K562 (cell line): ENCODE measurements around the gene DDX18. TPM values are rescaled to one million over a fixed set of nuclear protein-coding genes. Genes with fewer than 3 reads are reported as not detected.
A peak's percentile ranks its signal among the peaks of the same experiment; 100 is the strongest.

Experiments used
- GABPB1 ChIP-seq: sonication (generic); formaldehyde crosslinking; IDR thresholded peaks from 2 replicates; pipeline ENCODE4 v1.8.0; 2022; ENCODE audit warnings: mild to moderate bottlenecking, missing genetic modification reagents
- HDAC3 ChIP-seq: fragments of 450-650 bp; IDR thresholded peaks from 2 replicates; pipeline ENCODE4 v1.6.1; 2018; ENCODE audit warnings: borderline replicate concordance, mild to moderate bottlenecking, moderate library complexity; ENCODE audit not compliant: partially characterized antibody
- MBD2 ChIP-seq: sonication (generic); IDR thresholded peaks from 2 replicates; pipeline ENCODE4 v1.6.1; 2016; ENCODE audit warnings: low read depth, borderline replicate concordance
- MTA1 ChIP-seq: fragments of 450-650 bp; IDR thresholded peaks from 2 replicates; pipeline ENCODE4 v1.6.1; 2017; ENCODE audit warnings: borderline replicate concordance
- NFIC ChIP-seq: fragments of 450-650 bp; IDR thresholded peaks from 2 replicates; pipeline ENCODE4 v1.6.1; 2017; ENCODE audit warnings: mild to moderate bottlenecking, inconsistent platforms
- TARDBP ChIP-seq: fragments of 450-650 bp; IDR thresholded peaks from 2 replicates; pipeline ENCODE4 v1.6.1; 2016
- YY1 ChIP-seq, 3 experiments: IDR thresholded peaks; 2 replicates each; pipeline ENCODE4 v1.6.1; 2011; ENCODE audit warnings: low read length in 2 of 3, mild to moderate bottlenecking in 2 of 3, moderate library complexity in 2 of 3, borderline replicate concordance in 1 of 3, control low read depth in 1 of 3, low read depth in 1 of 3; ENCODE audit not compliant: insufficient read depth in 3 of 3, insufficient replicate concordance in 2 of 3, control insufficient read depth in 1 of 3, insufficient read length in 1 of 3; ENCODE audit errors: extremely low read depth in 1 of 3
- ZNF232 ChIP-seq: sonication (generic); formaldehyde crosslinking; IDR thresholded peaks from 2 replicates; pipeline ENCODE4 v1.8.0; 2022; ENCODE audit warnings: mild to moderate bottlenecking, missing genetic modification reagents
- ZNF316 ChIP-seq: fragments of 450-650 bp; IDR thresholded peaks from 2 replicates; pipeline ENCODE4 v1.6.1; 2016
- ZNF644 ChIP-seq: fragments of 200-800 bp; sonication (Bioruptor generic); IDR thresholded peaks from 2 replicates; pipeline ENCODE4 v1.6.1; 2016; ENCODE audit warnings: low read depth, missing genetic modification characterization, missing compliant biosample characterization
- polyA plus RNA-seq, 8 experiments: library from polyadenylated mRNA; depleted of rRNA in 4 of 8; stranded (reverse) in 5 of 8; unstranded in 3 of 8; fragments of >200 nt; fragmentation: Nextera tagmentation in 2 of 8; fragmentation: Illumina TruSeq in 1 of 8; extraction: Ambion mirVana in 2 of 8; extraction: Trizol in 1 of 8; gene quantifications; 2 replicates each; pipeline versions ENCODE4 v1.2.1 to v1.2.3, GENCODE V29; 2011 to 2014; ENCODE audit warnings: inconsistent platforms in 1 of 8, missing spikeins in 1 of 8
- total RNA-seq, 7 experiments: library from RNA; depleted of rRNA in 6 of 7; stranded (reverse); fragments of >200 nt in 6 of 7; fragmentation: Illumina TruSeq in 2 of 7; extraction: Trizol in 2 of 7; gene quantifications; 2 replicates each; pipeline versions ENCODE4 v1.2.1 to v1.2.3, GENCODE V29; 2011 to 2021; ENCODE audit warnings: low replicate concordance in 1 of 7
- TF ChIP-seq, protein P1 (sequence below): sonication (generic); formaldehyde crosslinking; IDR thresholded peaks from 2 replicates; pipeline ENCODE4 v1.8.0; 2022; ENCODE audit warnings: missing genetic modification reagents, mild to moderate bottlenecking, borderline replicate concordance
- TF ChIP-seq, protein P2 (sequence below): sonication (generic); formaldehyde crosslinking; IDR thresholded peaks from 2 replicates; pipeline ENCODE4 v1.8.0; 2022; ENCODE audit warnings: mild to moderate bottlenecking, missing genetic modification reagents
- TF ChIP-seq, protein P3 (sequence below): fragments of 250-450 bp; sonication (Bioruptor Pico); IDR thresholded peaks from 2 replicates; pipeline ENCODE4 v1.5.0; 2021; ENCODE audit warnings: mild to moderate bottlenecking, moderate library complexity
- TF ChIP-seq, protein P4 (sequence below), 2 experiments: fragments of 200-800 bp in 1 of 2; sonication (Bioruptor generic) in 1 of 2; sonication (generic) in 1 of 2; formaldehyde crosslinking in 1 of 2; IDR thresholded peaks in 1 of 2; conservative IDR thresholded peaks in 1 of 2; 2 replicates each; pipeline versions ENCODE4 v1.5.0 to v1.6.1; 2016 to 2020; ENCODE audit warnings: missing compliant biosample characterization in 1 of 2, missing genetic modification characterization in 1 of 2, missing genetic modification reagents in 1 of 2
- TF ChIP-seq, protein P5 (sequence below): fragments of 450-650 bp; IDR thresholded peaks from 2 replicates; pipeline ENCODE4 v1.6.1; 2016; ENCODE audit warnings: borderline replicate concordance

DDX18 gene
- total and polyA plus RNA-seq, 9 of the 15 experiments (the other 6 are each of a cell fraction or from before 2014, with no cell fraction given): 67.9 to 156 (median 116) TPM

DNA sequence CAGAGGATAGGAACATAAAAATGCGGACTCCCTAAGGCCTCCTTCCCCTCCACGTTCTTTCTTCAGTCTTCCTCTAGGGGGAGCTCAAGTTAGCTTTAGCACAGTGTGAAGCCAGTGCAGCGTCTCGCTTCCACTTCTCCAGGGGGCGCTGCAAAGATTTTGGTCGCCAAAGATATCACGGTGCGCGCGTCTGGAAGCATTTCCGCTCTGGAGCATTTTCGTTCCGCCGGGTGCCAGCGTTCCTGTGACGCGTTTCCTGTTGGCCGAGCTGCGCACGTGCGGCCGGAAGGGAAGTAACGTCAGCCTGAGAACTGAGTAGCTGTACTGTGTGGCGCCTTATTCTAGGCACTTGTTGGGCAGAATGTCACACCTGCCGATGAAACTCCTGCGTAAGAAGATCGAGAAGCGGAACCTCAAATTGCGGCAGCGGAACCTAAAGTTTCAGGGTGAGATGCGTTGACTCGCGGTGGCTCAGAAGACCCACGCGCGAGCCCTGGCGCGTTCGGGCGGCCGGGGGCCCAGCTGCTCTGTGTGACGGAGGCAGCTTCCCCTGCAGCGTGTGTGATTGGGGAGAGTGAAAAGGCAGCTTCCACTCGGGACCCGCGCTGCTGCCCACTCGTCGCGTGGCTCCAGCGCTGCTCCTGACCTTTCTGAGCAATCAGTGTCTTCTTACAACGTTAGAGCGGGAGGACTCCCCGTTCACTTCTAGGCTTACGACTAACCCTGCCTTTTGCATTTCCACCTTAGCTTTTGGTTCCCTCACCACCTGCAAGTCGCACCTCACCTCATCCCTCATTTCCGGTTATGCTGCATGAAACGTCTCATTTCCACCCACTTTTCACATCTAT is at the start of gene DDX18 (continued):
- TF ChIP-seq YY1 (IDR thresholded peaks at IDR 0.05; ENCODE audit: borderline replicate concordance in 1 of 3, control insufficient read depth in 1 of 3, extremely low read depth in 1 of 3, insufficient read depth in 3 of 3, insufficient read length in 1 of 3, insufficient replicate concordance in 2 of 3, low read depth in 1 of 3, low read length in 2 of 3) (peak in 2 of 3 experiments; percentile 18 to 29), TARDBP (0 out of 2 replicates have a peak, but pooled peaks have one; percentile 79), ZNF316 (no peak), NFIC (peak; percentile 38), MBD2 (no peak; the same call in 1 of the 2 replicates), HDAC3 (no peak), GABPB1 (CRISPR knock-in tag) (peak; percentile 97), ZNF644 (tag) (no peak), ZNF232 (CRISPR knock-in tag) (no peak), MTA1 (peak; percentile 88)
- TF ChIP-seq, protein P1, sequence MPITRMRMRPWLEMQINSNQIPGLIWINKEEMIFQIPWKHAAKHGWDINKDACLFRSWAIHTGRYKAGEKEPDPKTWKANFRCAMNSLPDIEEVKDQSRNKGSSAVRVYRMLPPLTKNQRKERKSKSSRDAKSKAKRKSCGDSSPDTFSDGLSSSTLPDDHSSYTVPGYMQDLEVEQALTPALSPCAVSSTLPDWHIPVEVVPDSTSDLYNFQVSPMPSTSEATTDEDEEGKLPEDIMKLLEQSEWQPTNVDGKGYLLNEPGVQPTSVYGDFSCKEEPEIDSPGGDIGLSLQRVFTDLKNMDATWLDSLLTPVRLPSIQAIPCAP (CRISPR knock-in tag): no peak
- TF ChIP-seq, protein P2, sequence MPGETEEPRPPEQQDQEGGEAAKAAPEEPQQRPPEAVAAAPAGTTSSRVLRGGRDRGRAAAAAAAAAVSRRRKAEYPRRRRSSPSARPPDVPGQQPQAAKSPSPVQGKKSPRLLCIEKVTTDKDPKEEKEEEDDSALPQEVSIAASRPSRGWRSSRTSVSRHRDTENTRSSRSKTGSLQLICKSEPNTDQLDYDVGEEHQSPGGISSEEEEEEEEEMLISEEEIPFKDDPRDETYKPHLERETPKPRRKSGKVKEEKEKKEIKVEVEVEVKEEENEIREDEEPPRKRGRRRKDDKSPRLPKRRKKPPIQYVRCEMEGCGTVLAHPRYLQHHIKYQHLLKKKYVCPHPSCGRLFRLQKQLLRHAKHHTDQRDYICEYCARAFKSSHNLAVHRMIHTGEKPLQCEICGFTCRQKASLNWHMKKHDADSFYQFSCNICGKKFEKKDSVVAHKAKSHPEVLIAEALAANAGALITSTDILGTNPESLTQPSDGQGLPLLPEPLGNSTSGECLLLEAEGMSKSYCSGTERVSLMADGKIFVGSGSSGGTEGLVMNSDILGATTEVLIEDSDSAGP (CRISPR knock-in tag): peak; percentile 68; the same call in 1 of the 2 replicates
- TF ChIP-seq, protein P3, sequence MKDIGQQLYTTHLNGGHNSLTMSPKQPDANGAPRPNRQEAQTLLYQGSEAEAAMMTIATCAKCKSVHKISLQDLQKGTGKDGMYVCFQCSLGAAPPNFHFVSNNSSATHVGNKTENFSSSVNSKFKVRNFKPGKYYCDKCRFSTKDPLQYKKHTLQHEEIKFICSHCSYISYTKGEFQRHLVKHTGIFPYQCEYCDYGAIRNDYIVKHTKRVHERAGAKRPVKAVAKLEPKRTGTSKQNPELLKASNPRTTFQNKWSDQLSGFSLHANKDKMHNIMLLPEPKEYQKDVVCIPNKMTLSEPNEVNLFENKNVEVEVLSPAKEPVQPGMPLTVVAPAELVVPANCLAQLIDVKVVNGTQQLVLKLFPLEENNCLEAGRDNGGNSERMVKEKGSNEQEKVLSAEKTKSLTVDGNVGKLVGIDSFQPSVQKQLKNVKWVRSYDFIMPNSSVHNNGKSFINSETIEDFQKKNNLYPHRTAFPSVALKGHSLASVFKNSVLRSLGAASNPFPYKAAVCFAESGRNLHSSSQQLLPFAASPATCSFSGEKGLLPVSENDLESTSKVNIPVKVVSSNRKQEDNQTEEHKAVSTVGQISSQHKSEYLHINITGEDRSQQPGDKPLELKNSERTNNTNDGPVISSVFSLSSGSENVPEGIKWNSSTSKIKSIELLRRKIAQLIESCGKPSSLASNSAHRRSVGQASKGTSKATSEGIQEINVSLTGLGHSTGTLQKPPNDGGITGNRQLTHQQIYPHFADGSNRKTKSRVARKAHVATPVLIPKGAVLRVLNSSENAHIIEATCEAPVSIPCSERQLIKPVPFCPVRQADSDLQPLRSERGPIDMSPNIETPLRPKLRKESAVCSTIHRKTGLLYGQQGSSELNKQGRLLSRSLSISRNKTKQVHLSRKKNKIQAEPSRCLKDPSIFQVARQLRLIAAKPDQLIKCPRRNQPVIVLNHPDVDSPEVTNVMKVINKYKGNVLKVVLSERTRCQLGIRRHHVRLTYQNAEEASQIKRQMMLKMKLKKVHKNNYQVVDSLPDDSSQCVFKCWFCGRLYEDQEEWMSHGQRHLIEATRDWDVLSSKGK (CRISPR knock-in tag): no peak
- TF ChIP-seq, protein P4, sequence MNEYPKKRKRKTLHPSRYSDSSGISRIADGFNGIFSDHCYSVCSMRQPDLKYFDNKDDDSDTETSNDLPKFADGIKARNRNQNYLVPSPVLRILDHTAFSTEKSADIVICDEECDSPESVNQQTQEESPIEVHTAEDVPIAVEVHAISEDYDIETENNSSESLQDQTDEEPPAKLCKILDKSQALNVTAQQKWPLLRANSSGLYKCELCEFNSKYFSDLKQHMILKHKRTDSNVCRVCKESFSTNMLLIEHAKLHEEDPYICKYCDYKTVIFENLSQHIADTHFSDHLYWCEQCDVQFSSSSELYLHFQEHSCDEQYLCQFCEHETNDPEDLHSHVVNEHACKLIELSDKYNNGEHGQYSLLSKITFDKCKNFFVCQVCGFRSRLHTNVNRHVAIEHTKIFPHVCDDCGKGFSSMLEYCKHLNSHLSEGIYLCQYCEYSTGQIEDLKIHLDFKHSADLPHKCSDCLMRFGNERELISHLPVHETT (CRISPR knock-in tag; conservative IDR thresholded peaks at IDR 0.05 in 1 of 2, IDR thresholded peaks at IDR 0.05 in 1 of 2): peak in 1 of 2 experiments; percentile 69; a peak in 1 of 4 replicates
- TF ChIP-seq, protein P5, sequence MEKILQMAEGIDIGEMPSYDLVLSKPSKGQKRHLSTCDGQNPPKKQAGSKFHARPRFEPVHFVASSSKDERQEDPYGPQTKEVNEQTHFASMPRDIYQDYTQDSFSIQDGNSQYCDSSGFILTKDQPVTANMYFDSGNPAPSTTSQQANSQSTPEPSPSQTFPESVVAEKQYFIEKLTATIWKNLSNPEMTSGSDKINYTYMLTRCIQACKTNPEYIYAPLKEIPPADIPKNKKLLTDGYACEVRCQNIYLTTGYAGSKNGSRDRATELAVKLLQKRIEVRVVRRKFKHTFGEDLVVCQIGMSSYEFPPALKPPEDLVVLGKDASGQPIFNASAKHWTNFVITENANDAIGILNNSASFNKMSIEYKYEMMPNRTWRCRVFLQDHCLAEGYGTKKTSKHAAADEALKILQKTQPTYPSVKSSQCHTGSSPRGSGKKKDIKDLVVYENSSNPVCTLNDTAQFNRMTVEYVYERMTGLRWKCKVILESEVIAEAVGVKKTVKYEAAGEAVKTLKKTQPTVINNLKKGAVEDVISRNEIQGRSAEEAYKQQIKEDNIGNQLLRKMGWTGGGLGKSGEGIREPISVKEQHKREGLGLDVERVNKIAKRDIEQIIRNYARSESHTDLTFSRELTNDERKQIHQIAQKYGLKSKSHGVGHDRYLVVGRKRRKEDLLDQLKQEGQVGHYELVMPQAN: peak; percentile 94
